ENCODE data around the gene SGPP1. TPM values are rescaled to one million over a fixed set of nuclear protein-coding genes. Genes with fewer than 3 reads are reported as not detected.

SGPP1 gene
- polyA plus RNA-seq, 2 of the 4 experiments (the other 2 are of a cell fraction): 16.1 to 28.2 TPM

GRCh38 chr14:63777024-63777423, 49.2 kb upstream of the SGPP1 start:
- POLR2A ChIA-PET: interaction anchor here (1.6 kb wide), 1 partner anchor 135 kb away, joined by 3 read pairs; the partner anchor contains the start of gene WDR89

GRCh38 chr14:63773504-63773903, 45.6 kb upstream of the SGPP1 start:
- no peak overlapping the region for H3K4me3 ChIP-seq
- H3K4me1 ChIP-seq: peaks cover 13% of the 10 kb centered on the region; the same call in 1 of the 3 replicates
- WGBS (ENCODE audit: missing lambda C conversion rate): 63% methylated on average over 4 of the region's 4 CpGs
- ATAC-seq (no peak), FAIRE-seq (no peak), DNase-seq (ENCODE audit: low read depth in 1 of 2, low spot score in 1 of 2) (no peak)
- no peak for TF ChIP-seq BHLHE40 (IDR thresholded peaks at IDR 0.05; ENCODE audit: low read depth, low read length)
- TF ChIP-seq MAZ (IDR thresholded peaks at IDR 0.05; ENCODE audit: borderline replicate concordance, low read depth, low read length): no peak
- TF ChIP-seq, protein P1, sequence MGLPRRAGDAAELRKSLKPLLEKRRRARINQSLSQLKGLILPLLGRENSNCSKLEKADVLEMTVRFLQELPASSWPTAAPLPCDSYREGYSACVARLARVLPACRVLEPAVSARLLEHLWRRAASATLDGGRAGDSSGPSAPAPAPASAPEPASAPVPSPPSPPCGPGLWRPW (IDR thresholded peaks at IDR 0.05): no peak
- no peak for TF ChIP-seq PHF8 (IDR thresholded peaks at IDR 0.05; ENCODE audit: borderline replicate concordance, low read depth)
- no peak for TF ChIP-seq CEBPB (IDR thresholded peaks at IDR 0.05)
- no peak for TF ChIP-seq SMC3 (IDR thresholded peaks at IDR 0.05)
- TF ChIP-seq TFCP2L1 (CRISPR knock-in tag; IDR thresholded peaks at IDR 0.05): no peak
- no peak for TF ChIP-seq CBX2 (IDR thresholded peaks at IDR 0.05; ENCODE audit: borderline replicate concordance, low read depth)
- no peak for TF ChIP-seq ELK1 (IDR thresholded peaks at IDR 0.05; ENCODE audit: low read depth, low read length)
- CTCF ChIA-PET: interaction anchor here (0.7 to 1.1 kb wide), 2 partner anchors 15 to 385 kb away, joined by 3 to 5 read pairs; no protein-coding TSS in a partner anchor
- H3K9me3 ChIP-seq: no peaks in the 10 kb centered on the region
- no peak overlapping the region for H3K4me2 ChIP-seq
- POLR2A ChIA-PET: no interaction called here
- H3K27ac ChIP-seq: peak overlapping the region in 1 of 2 experiments; percentile 60; a peak in 3 of 6 replicates

More at GRCh38 chr14:63777024-63777423, 49.2 kb upstream of the SGPP1 start:
- ATAC-seq: no peak
- Histone ChIP-seq H3K9me3 (no peaks in the 10 kb centered on the region), H3K4me2 (peak overlapping the region; percentile 2; the same call in 1 of the 3 replicates), H3K27ac (no peak overlapping the region), H3K4me3 (no peak overlapping the region), H3K4me1 (peaks cover 18% of the 10 kb centered on the region; the same call in 2 of the 3 replicates)
- FAIRE-seq: no peak
- no peak for TF ChIP-seq MAFK (IDR thresholded peaks at IDR 0.05; ENCODE audit: partially characterized antibody)
- no peak for TF ChIP-seq BHLHE40 (IDR thresholded peaks at IDR 0.05; ENCODE audit: low read depth, low read length)
- no peak for TF ChIP-seq ZFP36 (IDR thresholded peaks at IDR 0.05; ENCODE audit: borderline replicate concordance, partially characterized antibody)
- peak in 1 of 2 experiments; percentile 8 for DNase-seq (ENCODE audit: low read depth in 1 of 2, low spot score in 1 of 2)
- CTCF ChIA-PET: no interaction called here

DNA sequence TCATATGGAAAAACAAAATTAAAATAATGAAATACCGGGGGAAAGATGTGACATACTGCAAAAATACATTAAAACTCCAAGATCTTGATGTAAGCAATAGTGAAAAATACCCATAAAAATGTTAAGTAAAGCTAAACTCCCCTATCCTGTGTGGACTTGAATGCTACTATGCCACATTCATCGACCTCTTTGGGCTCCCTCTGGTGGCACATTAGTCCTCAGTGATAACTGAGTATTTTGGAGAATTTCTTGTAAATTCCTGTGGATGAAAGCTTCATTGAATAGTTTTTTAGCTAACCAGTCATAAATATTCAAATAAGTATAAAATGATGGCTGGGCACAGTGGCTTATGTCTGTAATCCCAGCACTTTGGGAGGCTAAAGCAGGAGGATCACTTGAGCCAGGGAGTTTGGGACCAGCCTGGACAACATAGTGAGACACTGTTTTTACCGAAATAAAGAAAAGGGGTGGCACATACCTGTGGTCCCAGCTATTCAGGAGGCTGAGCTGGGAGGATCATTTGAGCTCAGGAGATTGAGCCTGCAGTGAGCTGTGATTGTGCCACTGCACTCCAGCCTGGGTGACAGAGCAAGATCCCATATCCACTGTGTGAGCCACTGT, 42.4 kb upstream of the SGPP1 start:
- WGBS (ENCODE audit: missing lambda C conversion rate): 27% methylated on average over 3 of the region's 3 CpGs
- ATAC-seq: peak; percentile 93 to 96
- ChIA-PET POLR2A (interaction anchor here (0.5 to 1.1 kb wide), 3 partner anchors 21 to 277 kb away, joined by 6 to 10 read pairs (median 9); partner anchors contain the start of gene WDR89), CTCF (interaction anchor here (0.6 to 4.8 kb wide), 49 partner anchors 9 to 542 kb away, joined by 3 to 23 read pairs (median 4); partner anchors contain the start of genes SGPP1 and WDR89)
- no peaks in the 10 kb centered on the region for H3K9me3 ChIP-seq
- no peak overlapping the region for H3K4me3 ChIP-seq
- TF ChIP-seq CTCF (IDR thresholded peaks at IDR 0.05) (peak; percentile 79), NR3C1 (IDR thresholded peaks at IDR 0.05) (no peak), RAD21 (conservative IDR thresholded peaks at IDR 0.05 in 1 of 2, IDR thresholded peaks at IDR 0.05 in 1 of 2) (peak; percentile 74 to 77), SMC3 (IDR thresholded peaks at IDR 0.05) (peak; percentile 88)
- peak in 1 of 2 experiments; percentile 61 for DNase-seq (ENCODE audit: low read depth in 1 of 2, low spot score in 1 of 2)
- no peak overlapping the region for H3K27ac ChIP-seq
- peaks cover 5% of the 10 kb centered on the region; the same call in 1 of the 3 replicates for H3K4me1 ChIP-seq
- FAIRE-seq: peak; percentile 43
- no peak overlapping the region for H3K4me2 ChIP-seq

DNA sequence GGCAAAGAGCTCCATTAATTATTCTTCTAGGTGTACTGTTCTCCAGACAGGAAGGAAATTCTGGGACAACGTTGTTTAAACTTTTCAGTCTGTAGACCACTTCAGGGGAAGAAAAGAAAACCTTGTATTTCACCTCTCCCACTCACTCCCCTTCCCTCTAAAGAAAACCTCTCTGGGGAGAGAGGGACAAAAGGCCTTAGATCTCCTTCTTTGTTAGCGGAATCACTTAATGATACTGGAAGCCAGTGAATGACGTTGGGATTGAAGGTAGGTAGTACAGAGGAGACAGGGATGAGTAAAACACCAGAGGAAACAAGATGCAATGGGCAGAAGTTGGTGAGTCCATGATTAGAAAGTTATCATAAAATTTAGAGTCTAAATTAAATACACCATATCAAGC, 38.7 kb upstream of the SGPP1 start:
- H3K4me1 ChIP-seq: no peaks in the 10 kb centered on the region
- ATAC-seq (no peak), DNase-seq (ENCODE audit: low read depth in 1 of 2, low spot score in 1 of 2) (no peak), FAIRE-seq (no peak)
- ChIA-PET POLR2A (no interaction called here), CTCF (interaction anchor here (3.1 to 4.8 kb wide), 2 partner anchors 9 to 378 kb away, joined by 10 to 22 read pairs; no protein-coding TSS in a partner anchor)
- H3K4me3 ChIP-seq: no peak overlapping the region
- no peak overlapping the region for H3K4me2 ChIP-seq
- 71% methylated on average over 3 of the region's 3 CpGs for WGBS (ENCODE audit: missing lambda C conversion rate)
- no peaks in the 10 kb centered on the region for H3K9me3 ChIP-seq
- H3K27ac ChIP-seq: no peak overlapping the region
- TF ChIP-seq, protein P2, sequence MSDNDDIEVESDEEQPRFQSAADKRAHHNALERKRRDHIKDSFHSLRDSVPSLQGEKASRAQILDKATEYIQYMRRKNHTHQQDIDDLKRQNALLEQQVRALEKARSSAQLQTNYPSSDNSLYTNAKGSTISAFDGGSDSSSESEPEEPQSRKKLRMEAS (IDR thresholded peaks at IDR 0.05): no peak
- no peak for TF ChIP-seq JUN (IDR thresholded peaks at IDR 0.05)
- TF ChIP-seq TP53 (CRISPR knock-in tag; IDR thresholded peaks at IDR 0.05): no peak
- no peak for TF ChIP-seq CBX8 (IDR thresholded peaks at IDR 0.05)
- TF ChIP-seq NR3C1 (IDR thresholded peaks at IDR 0.05): no peak
- TF ChIP-seq RAD21 (conservative IDR thresholded peaks at IDR 0.05 in 1 of 2, IDR thresholded peaks at IDR 0.05 in 1 of 2): no peak
- TF ChIP-seq MAZ (IDR thresholded peaks at IDR 0.05; ENCODE audit: borderline replicate concordance, low read depth, low read length): no peak
- no peak for TF ChIP-seq ZC3H11A (IDR thresholded peaks at IDR 0.05)
- no peak for TF ChIP-seq ZFP36 (IDR thresholded peaks at IDR 0.05; ENCODE audit: borderline replicate concordance, partially characterized antibody)
- no peak for TF ChIP-seq CTCF (IDR thresholded peaks at IDR 0.05)
- no peak for TF ChIP-seq TFCP2L1 (CRISPR knock-in tag; IDR thresholded peaks at IDR 0.05)

Measured in A549 (cell line).